HCT116 (cell line): Measurements from ENCODE around the gene DET1.

Experiments
- CTCF ChIP-seq, 3 experiments: fragments of 200-600 bp in 1 of 3; sonication (generic) in 1 of 3; IDR thresholded peaks in 2 of 3; conservative IDR thresholded peaks in 1 of 3; 2 replicates each; pipeline ENCODE4 v1.5.1; 2012 to 2017; ENCODE audit warnings: low read depth in 2 of 3, low read length in 2 of 3, antibody characterized with exemption in 1 of 3, borderline replicate concordance in 1 of 3, control low read depth in 1 of 3, mild to moderate bottlenecking in 1 of 3, mixed read lengths in 1 of 3, mixed run types in 1 of 3, moderate library complexity in 1 of 3; ENCODE audit not compliant: insufficient read depth in 1 of 3
- EZH2phosphoT487 ChIP-seq: fragments of 200-600 bp; IDR thresholded peaks from 2 replicates; pipeline ENCODE4 v1.6.1; 2018; ENCODE audit warnings: antibody characterized with exemption, borderline replicate concordance
- JUND ChIP-seq: IDR thresholded peaks from 2 replicates; pipeline ENCODE4 v1.6.1; 2012
- POLR2A ChIP-seq: IDR thresholded peaks from 2 replicates; pipeline ENCODE4 v1.7.0; 2011; ENCODE audit warnings: borderline replicate concordance; ENCODE audit not compliant: insufficient read depth, insufficient read length; ENCODE audit errors: extremely low read depth
- ZNF274 ChIP-seq: fragments of 200-500 bp; sonication (Bioruptor generic); IDR thresholded peaks from 2 replicates; pipeline ENCODE4 v1.6.1; 2014; ENCODE audit warnings: mild to moderate bottlenecking, low read depth, low read length, inconsistent platforms

GRCh38 chr15:88477126-88477525 lies 69.4 kb downstream of the DET1 start:
- TF ChIP-seq JUND (no peak), CTCF (IDR thresholded peaks at IDR 0.05 in 2 of 3, conservative IDR thresholded peaks at IDR 0.05 in 1 of 3; ENCODE audit: borderline replicate concordance in 1 of 3, insufficient read depth in 1 of 3, low read depth in 2 of 3, low read length in 2 of 3) (no peak), POLR2A (no peak), EZH2phosphoT487 (no peak), ZNF274 (no peak)
